Mucosa of descending colon (tissue), 3 donors: ENCODE results near the gene ABCB7. TPM values are rescaled to one million over a fixed set of nuclear protein-coding genes. Genes with fewer than 3 reads are reported as not detected.
"Not testable (repeated sequence)": the region's sequence is repeated elsewhere in the genome, so short reads cannot be mapped to it uniquely, and the experiment has no call there.

Experiments used
- ATAC-seq: fragments of 200-7000 bp; cut with Tn5 transposase; one replicate; pipeline ENCODE4 v1.9.1; 2020; ENCODE audit warnings: mild to moderate bottlenecking, moderate library complexity
- DNase-seq, 3 donors: peaks; one replicate each; pipeline ENCODE4 v3.0.0-alpha.2; 2020
- H3K36me3 ChIP-seq: fragments of 200-600 bp; one replicate; pipeline ENCODE4 v1.8.0; 2021; ENCODE audit warnings: low read depth, mild to moderate bottlenecking
- H3K4me1 ChIP-seq: fragments of 200-600 bp; one replicate; pipeline ENCODE4 v1.8.0; 2021; ENCODE audit warnings: low read depth, mild to moderate bottlenecking
- H3K4me3 ChIP-seq: fragments of 200-600 bp; one replicate; pipeline ENCODE4 v1.8.0; 2021; ENCODE audit warnings: mild to moderate bottlenecking
- H3K9me3 ChIP-seq: fragments of 200-600 bp; one replicate; pipeline ENCODE4 v1.8.0; 2021; ENCODE audit warnings: mild to moderate bottlenecking
- intact Hi-C, 2 donors: fragments of 100-400 bp; cut with DNase I in 1 of 2; cut with micrococcal nuclease in 1 of 2; formaldehyde crosslinking; loops; one replicate each; pipeline versions ENCODE4 v1.11.0 to v1.11.1; 2022; cut with DNase I, micrococcal nuclease
- total RNA-seq, 3 donors: library from RNA; stranded (reverse); fragmentation: NEBNext Ultra II Directional in 2 of 3; extraction: Animal tissue kit (Norgen Biotek cat#: 25700) in 2 of 3; gene quantifications; one replicate each; pipeline versions ENCODE4 v1.2.1 to v1.2.4, GENCODE V29; 2021 to 2023
- TF ChIP-seq, protein P1 (sequence below): fragments of 200-600 bp; IDR thresholded peaks from one replicate; pipeline ENCODE4 v1.8.0; 2022; ENCODE audit warnings: antibody characterized with exemption, mild to moderate bottlenecking
- donor health status: DM: no; HTN: no; CAD: no; lungs with moderate emphysema.
- donor health status: DM: no; HTN: no; CAD: no.
- donor health status: DM: no; HTN: yes; CAD: no.

The ABCB7 gene
- total RNA-seq, 3 donors from 2014 or later: 27.4 to 29.7 (median 27.4) TPM

DNA sequence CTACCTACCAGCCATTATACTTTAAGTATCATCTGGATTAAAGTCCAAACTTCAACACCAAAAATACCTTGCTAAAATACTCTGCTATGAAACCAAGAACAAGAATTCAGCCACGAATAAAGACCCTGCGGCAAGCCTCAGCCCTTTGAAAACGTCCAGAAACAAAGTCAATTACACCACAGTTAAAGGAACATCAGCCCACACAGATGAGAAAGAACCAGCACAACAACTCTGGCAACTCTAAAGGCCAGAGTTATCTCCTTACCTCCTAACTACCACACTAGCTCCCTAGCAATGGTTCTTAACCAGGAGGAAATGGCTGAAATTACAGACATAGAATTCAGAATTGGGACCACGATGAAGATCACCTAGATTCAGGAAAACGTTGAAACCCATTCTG, 23.4 kb downstream of the ABCB7 start:
- no peaks in the 10 kb centered on the region for H3K9me3 ChIP-seq
- DNase-seq: no peak
- H3K36me3 ChIP-seq: no peaks in the 10 kb centered on the region
- intact Hi-C loops: no loop called here
- no peaks in the 10 kb centered on the region for H3K4me1 ChIP-seq
- ATAC-seq: no peak
- H3K4me3 ChIP-seq: no peak overlapping the region
- TF ChIP-seq, protein P1, sequence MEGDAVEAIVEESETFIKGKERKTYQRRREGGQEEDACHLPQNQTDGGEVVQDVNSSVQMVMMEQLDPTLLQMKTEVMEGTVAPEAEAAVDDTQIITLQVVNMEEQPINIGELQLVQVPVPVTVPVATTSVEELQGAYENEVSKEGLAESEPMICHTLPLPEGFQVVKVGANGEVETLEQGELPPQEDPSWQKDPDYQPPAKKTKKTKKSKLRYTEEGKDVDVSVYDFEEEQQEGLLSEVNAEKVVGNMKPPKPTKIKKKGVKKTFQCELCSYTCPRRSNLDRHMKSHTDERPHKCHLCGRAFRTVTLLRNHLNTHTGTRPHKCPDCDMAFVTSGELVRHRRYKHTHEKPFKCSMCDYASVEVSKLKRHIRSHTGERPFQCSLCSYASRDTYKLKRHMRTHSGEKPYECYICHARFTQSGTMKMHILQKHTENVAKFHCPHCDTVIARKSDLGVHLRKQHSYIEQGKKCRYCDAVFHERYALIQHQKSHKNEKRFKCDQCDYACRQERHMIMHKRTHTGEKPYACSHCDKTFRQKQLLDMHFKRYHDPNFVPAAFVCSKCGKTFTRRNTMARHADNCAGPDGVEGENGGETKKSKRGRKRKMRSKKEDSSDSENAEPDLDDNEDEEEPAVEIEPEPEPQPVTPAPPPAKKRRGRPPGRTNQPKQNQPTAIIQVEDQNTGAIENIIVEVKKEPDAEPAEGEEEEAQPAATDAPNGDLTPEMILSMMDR: no peak

DNA sequence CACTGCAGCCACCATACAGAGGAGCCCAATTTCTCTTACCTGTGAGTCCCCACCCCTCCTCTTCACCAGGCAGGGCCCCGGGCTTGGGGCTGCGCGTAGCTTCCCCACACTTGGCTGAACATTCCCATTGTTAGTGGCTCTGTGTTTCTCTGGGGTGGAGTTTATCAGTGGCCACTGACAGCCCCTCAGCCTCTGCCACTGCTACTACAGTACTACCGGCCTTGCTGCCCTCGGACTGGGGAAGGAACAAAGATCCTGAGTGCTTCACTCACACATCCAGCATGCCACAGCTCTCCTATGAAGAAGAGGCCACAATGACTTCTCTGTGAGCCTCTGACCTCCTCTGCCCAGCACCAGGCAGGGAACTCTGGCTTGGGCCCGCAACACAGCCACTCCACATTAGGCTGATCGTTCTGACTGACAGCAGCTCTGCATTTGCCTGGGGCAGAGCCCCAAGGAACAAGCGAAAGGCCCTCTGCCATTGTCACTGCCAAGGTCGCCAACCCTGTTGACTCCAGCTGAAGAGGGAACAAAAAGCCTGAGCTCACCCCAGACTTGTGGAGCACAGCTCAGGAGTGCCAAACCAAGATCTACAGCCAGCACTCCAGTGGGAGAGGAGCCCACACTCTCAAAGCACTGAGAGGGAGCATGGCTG, 24.0 kb downstream of the ABCB7 start:
- Histone ChIP-seq H3K9me3 (no peaks in the 10 kb centered on the region), H3K36me3 (no peaks in the 10 kb centered on the region), H3K4me3 (no peak overlapping the region), H3K4me1 (no peaks in the 10 kb centered on the region)
- TF ChIP-seq, protein P1: no peak
- no peak for DNase-seq
- intact Hi-C loops: no loop called here
- no peak for ATAC-seq

DNA sequence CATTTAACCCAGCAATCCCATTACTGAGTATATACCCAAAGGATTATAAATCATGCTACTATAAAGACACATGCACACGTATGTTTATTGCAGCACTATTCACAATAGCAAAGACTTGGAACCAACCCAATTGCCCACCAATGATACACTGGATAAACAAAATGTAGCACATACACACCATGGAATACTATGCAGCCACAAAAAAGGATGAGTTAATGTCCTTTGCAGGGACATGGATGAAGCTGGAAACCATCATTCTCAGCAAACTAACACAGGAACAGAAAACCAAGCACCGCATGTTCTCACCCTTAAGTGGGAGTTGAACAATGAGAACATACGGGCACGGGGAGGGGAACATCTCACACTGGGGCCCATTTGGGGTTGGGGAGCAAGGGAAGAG, 27.0 kb downstream of the ABCB7 start:
- intact Hi-C loops, DNase-seq, H3K4me1 ChIP-seq, H3K36me3 ChIP-seq, ATAC-seq, H3K9me3 ChIP-seq, H3K4me3 ChIP-seq: not testable (repeated sequence)

DNA sequence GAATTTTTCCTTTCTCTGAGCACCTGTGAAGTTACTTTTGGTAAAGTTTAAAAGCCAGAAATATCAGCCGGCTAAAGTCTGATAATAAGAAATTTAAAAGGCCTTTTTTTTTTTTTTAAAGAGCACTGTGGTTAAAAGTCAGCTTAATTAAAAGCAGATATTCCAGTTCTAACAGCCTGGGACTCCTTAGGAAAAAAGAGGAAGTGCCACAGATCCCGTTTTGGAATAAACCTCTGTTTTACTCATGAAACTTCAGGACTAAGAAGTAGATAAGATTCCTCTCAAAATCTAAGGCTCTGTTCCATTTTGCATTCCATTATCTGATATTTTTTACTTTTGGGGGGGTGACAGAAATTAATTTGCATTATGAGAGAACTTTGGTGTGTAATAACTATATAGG, 37.8 kb downstream of the ABCB7 start:
- Histone ChIP-seq H3K4me3 (no peak overlapping the region), H3K9me3 (no peaks in the 10 kb centered on the region), H3K36me3 (no peaks in the 10 kb centered on the region), H3K4me1 (no peaks in the 10 kb centered on the region)
- DNase-seq (no peak), ATAC-seq (no peak)
- intact Hi-C loops: no loop called here
- TF ChIP-seq, protein P1: no peak

DNA sequence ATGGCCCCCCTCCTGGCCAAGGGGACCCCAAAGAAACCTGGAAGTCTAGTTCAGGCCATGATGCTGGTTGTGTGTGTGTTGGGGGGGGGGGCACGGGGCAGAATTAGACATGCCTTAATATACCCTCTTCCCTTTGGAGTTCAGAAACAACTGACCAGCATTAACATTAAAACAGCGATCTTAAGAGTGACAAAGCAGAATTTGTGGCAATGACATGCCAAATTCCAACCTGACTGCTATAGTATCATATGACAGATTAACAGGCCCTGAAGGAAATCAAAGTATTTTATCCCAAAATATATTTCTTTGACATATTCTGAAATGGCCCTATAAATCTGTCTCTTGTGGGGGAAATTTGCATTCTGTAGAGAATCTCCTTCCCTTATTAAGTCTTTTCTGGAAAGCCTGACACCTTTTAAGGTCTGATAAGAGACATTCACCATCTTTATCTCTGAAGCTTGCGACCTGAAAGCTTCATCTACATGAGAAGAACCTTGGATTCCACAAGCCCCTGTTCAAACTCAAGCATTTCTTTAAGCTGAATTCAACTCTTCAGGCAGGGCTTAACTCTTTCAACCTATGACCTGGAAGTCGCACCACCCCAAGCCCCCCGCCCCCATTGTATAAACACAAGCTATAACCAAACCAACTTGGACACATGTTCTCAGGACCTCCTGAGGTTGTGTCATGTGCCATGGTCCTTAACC, 40.2 kb downstream of the ABCB7 start:
- no peak for ATAC-seq
- TF ChIP-seq, protein P1: no peak
- intact Hi-C loops: no loop called here
- Histone ChIP-seq H3K36me3 (no peaks in the 10 kb centered on the region), H3K4me1 (no peaks in the 10 kb centered on the region), H3K9me3 (no peaks in the 10 kb centered on the region), H3K4me3 (no peak overlapping the region)
- DNase-seq: no peak

DNA sequence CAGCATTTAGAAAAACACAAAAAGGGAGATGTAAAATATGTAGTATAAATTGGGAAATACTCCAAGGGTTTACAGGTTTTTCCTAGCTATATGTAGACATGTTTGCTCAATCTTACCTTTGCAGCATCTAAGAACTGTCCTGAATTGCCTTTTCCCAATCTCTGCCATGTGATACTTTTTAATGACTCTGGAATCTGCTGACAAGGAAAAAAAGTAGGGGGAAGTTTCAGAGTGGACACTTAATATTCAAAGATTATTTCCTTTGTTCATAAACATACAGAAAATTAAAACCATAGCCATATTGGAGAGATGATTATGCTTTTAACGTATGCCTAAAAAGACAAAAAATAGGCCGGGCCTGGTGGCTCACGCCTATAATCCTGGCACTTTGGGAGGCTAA, 41.4 kb downstream of the ABCB7 start:
- DNase-seq: no peak
- no peaks in the 10 kb centered on the region for H3K4me1 ChIP-seq
- ATAC-seq: no peak
- no peaks in the 10 kb centered on the region for H3K9me3 ChIP-seq
- no peaks in the 10 kb centered on the region for H3K36me3 ChIP-seq
- no peak overlapping the region for H3K4me3 ChIP-seq
- intact Hi-C loops: no loop called here
- TF ChIP-seq, protein P1: no peak
